Left cardiac atrium (tissue), 4 donors: Measurements from ENCODE around the gene IPPK. TPM values are rescaled to one million over a fixed set of nuclear protein-coding genes. Genes with fewer than 3 reads are reported as not detected.
"Not testable (repeated sequence)": the region's sequence is repeated elsewhere in the genome, so short reads cannot be mapped to it uniquely, and the experiment has no call there.

Experiments used
- ATAC-seq, 2 donors: fragments of 200-7000 bp; cut with Tn5 transposase; one replicate each; pipeline ENCODE4 v1.9.1; 2020; ENCODE audit warnings: mild to moderate bottlenecking in 2 of 2, moderate library complexity in 2 of 2
- DNase-seq: peaks from one replicate; pipeline ENCODE4 v3.0.0-alpha.2; 2020
- intact Hi-C, 2 donors: fragments of 100-400 bp; cut with DNase I; formaldehyde crosslinking; loops; one replicate each; pipeline versions ENCODE4 v1.14.1 to v1.15.1; 2022 to 2023
- total RNA-seq, 2 donors: library from RNA; stranded (reverse); fragmentation: NEBNext Ultra II Directional; extraction: Animal tissue kit (Norgen Biotek cat#: 25700); gene quantifications; one replicate each; pipeline ENCODE4 v1.2.1, GENCODE V29; 2021
- donor health status: DM: no; HTN: yes; CAD: no.
- donor health status: DM: no; HTN: yes; CAD: no; lungs with severe emphysema.
- donor health status: DM: yes; HTN: yes; CAD: no.
- donor health status: Dilated cardiomyopathy.

The IPPK gene
- total RNA-seq, 2 donors from 2014 or later = 6.1 to 19.6 TPM

- ATAC-seq, DNase-seq, intact Hi-C loops: not testable (repeated sequence)
Observed at GRCh38 chr9:92571871-92572270, 98.1 kb downstream of the IPPK start.

DNA sequence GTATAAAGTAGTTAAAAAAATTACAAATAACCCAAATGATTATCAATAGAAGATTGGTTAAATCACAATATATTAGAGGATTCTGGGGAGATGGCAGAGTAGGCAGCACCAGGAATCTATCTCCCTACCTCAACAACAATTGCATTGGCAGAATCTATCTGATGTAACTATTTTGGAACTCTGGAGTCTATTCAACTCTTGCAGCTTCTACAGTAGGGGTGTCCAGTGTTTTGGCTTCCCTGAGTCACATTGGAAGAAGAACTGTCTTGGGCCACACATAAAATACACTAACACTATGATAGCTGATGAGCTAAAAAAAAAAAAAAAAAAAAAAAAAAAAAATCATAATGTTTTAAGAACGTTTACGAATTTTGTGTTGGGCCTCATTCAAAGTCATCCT, 104.9 kb downstream of the IPPK start:
- DNase-seq = no peak

GRCh38 chr9:92564504-92564903, 105.4 kb downstream of the IPPK start:
- ATAC-seq (peak in 1 of 2 donors; percentile 75), DNase-seq (no peak)
- intact Hi-C loops = no loop called here

More for the DNA sequence above, 104.9 kb downstream of the IPPK start:
- intact Hi-C loops = no loop called here
- ATAC-seq = peak in 1 of 2 donors; percentile 57

Other genes with a start within 250 kb of the IPPK start
- gene OMD, start 245.7 kb downstream of the IPPK start, total RNA-seq = 1 to 10 TPM; 5.8 to 8.5 TPM
- 1 to 10 TPM; 7.9 to 8.8 TPM for gene ASPN, start 187.6 kb downstream of the IPPK start, total RNA-seq
- 10 to 100 TPM; 14.4 to 17.6 TPM for gene ECM2, start 134.1 kb downstream of the IPPK start, total RNA-seq
- 10 to 100 TPM; 31.0 to 36.6 TPM for gene BICD2, start 94.7 kb upstream of the IPPK start, total RNA-seq
- 1 to 10 TPM; 5.7 to 7.5 TPM for gene ZNF484, start 207.9 kb upstream of the IPPK start, total RNA-seq